Endothelial cell of umbilical vein (primary cell): ENCODE results near the gene HESX1.

Source experiments
- CTCF ChIP-seq, 2 donors: IDR thresholded peaks; 1 replicate in 1 of 2; 2 replicates in 1 of 2; pipeline ENCODE4 v1.5.1; 2011; ENCODE audit warnings: low read length in 2 of 2, mild to moderate bottlenecking in 2 of 2, moderate library complexity in 2 of 2, control low read depth in 1 of 2, inconsistent platforms in 1 of 2, low read depth in 1 of 2; ENCODE audit not compliant: insufficient read depth in 1 of 2; ENCODE audit errors: extremely low read depth in 1 of 2
- EZH2 ChIP-seq: IDR thresholded peaks from 2 replicates; pipeline ENCODE4 v1.6.1; 2012; ENCODE audit warnings: borderline replicate concordance, low read depth, mild to moderate bottlenecking, moderate library complexity, low read length, inconsistent platforms; ENCODE audit not compliant: severe bottlenecking
- GATA2 ChIP-seq: IDR thresholded peaks from 2 replicates; pipeline ENCODE4 v1.7.0; 2011; ENCODE audit warnings: low read depth, mild to moderate bottlenecking, moderate library complexity, mixed read lengths, low read length; ENCODE audit not compliant: insufficient read length, insufficient read depth
- MAX ChIP-seq: IDR thresholded peaks from 2 replicates; pipeline ENCODE4 v1.6.1; 2011; ENCODE audit not compliant: insufficient read depth, insufficient read length
- MYC ChIP-seq: IDR thresholded peaks from one replicate; pipeline ENCODE4 v1.6.1; 2011; ENCODE audit warnings: mild to moderate bottlenecking, low read depth, low read length
- POLR2A ChIP-seq: IDR thresholded peaks from 2 replicates; pipeline ENCODE4 v1.6.1; 2012; ENCODE audit warnings: low read depth, mild to moderate bottlenecking, control low read depth, low read length
- POLR2AphosphoS5 ChIP-seq: IDR thresholded peaks from 2 replicates; pipeline ENCODE4 v1.6.1; 2012; ENCODE audit warnings: low read depth, mild to moderate bottlenecking, control low read depth, low read length, moderate library complexity; ENCODE audit not compliant: insufficient read depth

GRCh38 chr3:57170946-57171345, 28.8 kb downstream of the HESX1 start:
- TF ChIP-seq POLR2A, result no peak
- TF ChIP-seq MAX, result no peak
- TF ChIP-seq CTCF (IDR thresholded peaks at IDR 0.05; ENCODE audit: extremely low read depth in 1 of 2, insufficient read depth in 1 of 2, low read depth in 1 of 2, low read length in 2 of 2), result no peak
- no peak for TF ChIP-seq GATA2
- TF ChIP-seq MYC, result no peak
- TF ChIP-seq POLR2AphosphoS5, result no peak
- TF ChIP-seq EZH2, result no peak
